PFSK-1 (cell line): ENCODE results near the gene RAPGEF2.

Experiments
- FOXP2 ChIP-seq: optimal IDR thresholded peaks from 2 replicates; pipeline ENCODE3; 2011; ENCODE audit warnings: borderline replicate concordance, control low read depth, inconsistent platforms; ENCODE audit not compliant: insufficient read depth; ENCODE audit errors: extremely low read length, extremely low read depth
- POLR2AphosphoS5 ChIP-seq: IDR thresholded peaks from 2 replicates; pipeline ENCODE4 v1.6.1; 2012; ENCODE audit warnings: low read depth, mild to moderate bottlenecking, control low read depth, low read length, moderate library complexity
- REST ChIP-seq, 2 experiments: IDR thresholded peaks; 2 replicates each; pipeline versions ENCODE4 v1.6.1 to v1.8.0; 2011 to 2012; ENCODE audit warnings: low read depth in 2 of 2, low read length in 2 of 2, control low read depth in 1 of 2, inconsistent platforms in 1 of 2, mild to moderate bottlenecking in 1 of 2, moderate library complexity in 1 of 2; ENCODE audit not compliant: insufficient read depth in 1 of 2
- SIN3A ChIP-seq: IDR thresholded peaks from 2 replicates; pipeline ENCODE4 v1.6.1; 2012; ENCODE audit warnings: mild to moderate bottlenecking, low read length, moderate library complexity, borderline replicate concordance; ENCODE audit not compliant: insufficient read depth
- TAF1 ChIP-seq: IDR thresholded peaks from 2 replicates; pipeline ENCODE4 v1.6.1; 2012; ENCODE audit warnings: low read length, control low read depth, borderline replicate concordance; ENCODE audit not compliant: insufficient read depth

- TF ChIP-seq REST (IDR thresholded peaks at IDR 0.05; ENCODE audit: insufficient read depth in 1 of 2, low read depth in 2 of 2, low read length in 2 of 2) (no peak), TAF1 (no peak), POLR2AphosphoS5 (no peak), SIN3A (no peak), FOXP2 (no peak)
Observed at GRCh38 chr4:159071969-159072765, 30.7 kb upstream of the RAPGEF2 start.
